Lower lobe of right lung (tissue), 2 donors: ENCODE results near the gene ETS1. TPM values are rescaled to one million over a fixed set of nuclear protein-coding genes. Genes with fewer than 3 reads are reported as not detected.

Experiments
- ATAC-seq, 2 donors: fragments of 200-7000 bp; cut with Tn5 transposase; one replicate each; pipeline ENCODE4 v1.9.1; 2020 to 2022; ENCODE audit warnings: mild to moderate bottlenecking in 2 of 2, moderate library complexity in 2 of 2
- DNase-seq: peaks from one replicate; pipeline ENCODE4 v3.0.0-alpha.2; 2020
- H3K27ac ChIP-seq: fragments of 200-600 bp; one replicate; pipeline ENCODE4 v1.8.0; 2022
- H3K27me3 ChIP-seq: fragments of 200-600 bp; one replicate; pipeline ENCODE4 v1.8.0; 2022; ENCODE audit warnings: low read depth
- H3K36me3 ChIP-seq: fragments of 200-600 bp; one replicate; pipeline ENCODE4 v1.8.0; 2022; ENCODE audit warnings: mild to moderate bottlenecking
- H3K4me1 ChIP-seq: fragments of 200-600 bp; one replicate; pipeline ENCODE4 v1.8.0; 2022
- H3K4me3 ChIP-seq: fragments of 200-600 bp; one replicate; pipeline ENCODE4 v1.8.0; 2022; ENCODE audit warnings: mild to moderate bottlenecking
- H3K9me3 ChIP-seq: fragments of 200-600 bp; one replicate; pipeline ENCODE4 v1.8.0; 2022
- intact Hi-C: fragments of 100-400 bp; cut with DNase I; formaldehyde crosslinking; loops from one replicate; pipeline ENCODE4 v1.11.0; 2022
- total RNA-seq: library from RNA; stranded (reverse); fragmentation: NEBNext Ultra II Directional; extraction: Animal tissue kit (Norgen Biotek cat#: 25700); gene quantifications from one replicate; pipeline ENCODE4 v1.2.1, GENCODE V29; 2021
- TF ChIP-seq, protein P1 (sequence below): fragments of 200-600 bp; IDR thresholded peaks from one replicate; pipeline ENCODE4 v1.8.0; 2022; ENCODE audit warnings: antibody characterized with exemption, mild to moderate bottlenecking
- donor health status: DM: no; HTN: yes; CAD: no; lungs with severe emphysema.

ETS1 gene
- total RNA-seq, 1 donor from 2014 or later: 123 TPM

- TF ChIP-seq, protein P1, sequence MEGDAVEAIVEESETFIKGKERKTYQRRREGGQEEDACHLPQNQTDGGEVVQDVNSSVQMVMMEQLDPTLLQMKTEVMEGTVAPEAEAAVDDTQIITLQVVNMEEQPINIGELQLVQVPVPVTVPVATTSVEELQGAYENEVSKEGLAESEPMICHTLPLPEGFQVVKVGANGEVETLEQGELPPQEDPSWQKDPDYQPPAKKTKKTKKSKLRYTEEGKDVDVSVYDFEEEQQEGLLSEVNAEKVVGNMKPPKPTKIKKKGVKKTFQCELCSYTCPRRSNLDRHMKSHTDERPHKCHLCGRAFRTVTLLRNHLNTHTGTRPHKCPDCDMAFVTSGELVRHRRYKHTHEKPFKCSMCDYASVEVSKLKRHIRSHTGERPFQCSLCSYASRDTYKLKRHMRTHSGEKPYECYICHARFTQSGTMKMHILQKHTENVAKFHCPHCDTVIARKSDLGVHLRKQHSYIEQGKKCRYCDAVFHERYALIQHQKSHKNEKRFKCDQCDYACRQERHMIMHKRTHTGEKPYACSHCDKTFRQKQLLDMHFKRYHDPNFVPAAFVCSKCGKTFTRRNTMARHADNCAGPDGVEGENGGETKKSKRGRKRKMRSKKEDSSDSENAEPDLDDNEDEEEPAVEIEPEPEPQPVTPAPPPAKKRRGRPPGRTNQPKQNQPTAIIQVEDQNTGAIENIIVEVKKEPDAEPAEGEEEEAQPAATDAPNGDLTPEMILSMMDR: no peak
- Histone ChIP-seq H3K4me1 (no peaks in the 10 kb centered on the region), H3K9me3 (no peaks in the 10 kb centered on the region), H3K36me3 (no peaks in the 10 kb centered on the region), H3K27ac (no peak overlapping the region), H3K4me3 (no peak overlapping the region), H3K27me3 (no peaks in the 10 kb centered on the region)
- intact Hi-C loops: no loop called here
- ATAC-seq (no peak), DNase-seq (no peak)
Observed at GRCh38 chr11:128596250-128596649, 8.9 kb upstream of the ETS1 start.

DNA sequence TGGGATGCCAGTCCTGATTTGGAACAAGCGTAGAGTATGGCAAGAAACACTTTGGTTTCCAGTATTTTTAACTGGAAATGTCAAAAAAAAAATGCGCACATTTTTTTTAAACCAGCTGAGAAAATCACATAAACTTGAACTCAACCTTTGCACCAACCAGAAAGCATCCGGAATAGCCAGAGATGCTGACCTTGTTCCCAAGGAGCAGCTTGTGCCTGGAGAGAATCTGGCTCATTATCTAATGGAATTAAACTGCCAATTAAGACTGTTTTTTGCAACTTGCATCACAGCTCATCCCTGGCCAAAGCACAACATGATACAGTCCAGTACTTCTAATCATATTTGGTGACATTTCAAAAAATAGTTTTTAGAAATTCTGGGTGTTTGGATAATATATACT, 8.4 kb upstream of the ETS1 start:
- intact Hi-C loops: no loop called here
- Histone ChIP-seq H3K4me3 (no peak overlapping the region), H3K36me3 (no peaks in the 10 kb centered on the region), H3K27ac (no peak overlapping the region), H3K9me3 (no peaks in the 10 kb centered on the region), H3K27me3 (no peaks in the 10 kb centered on the region), H3K4me1 (no peaks in the 10 kb centered on the region)
- DNase-seq: no peak
- TF ChIP-seq, protein P1: no peak
- ATAC-seq: no peak

GRCh38 chr11:128595221-128595620, 7.9 kb upstream of the ETS1 start:
- Histone ChIP-seq H3K27me3 (no peaks in the 10 kb centered on the region), H3K27ac (no peak overlapping the region), H3K4me3 (no peak overlapping the region), H3K36me3 (no peaks in the 10 kb centered on the region), H3K4me1 (no peaks in the 10 kb centered on the region), H3K9me3 (no peaks in the 10 kb centered on the region)
- intact Hi-C loops: no loop called here
- ATAC-seq (no peak), DNase-seq (no peak)
- TF ChIP-seq, protein P1: no peak

GRCh38 chr11:128594226-128594625, 6.9 kb upstream of the ETS1 start:
- ATAC-seq: no peak
- Histone ChIP-seq H3K4me3 (no peak overlapping the region), H3K36me3 (no peaks in the 10 kb centered on the region), H3K4me1 (no peaks in the 10 kb centered on the region), H3K9me3 (no peaks in the 10 kb centered on the region), H3K27ac (no peak overlapping the region), H3K27me3 (no peaks in the 10 kb centered on the region)
- intact Hi-C loops: no loop called here
- DNase-seq: no peak
- TF ChIP-seq, protein P1: no peak

GRCh38 chr11:128593281-128593680, 5.9 kb upstream of the ETS1 start:
- Histone ChIP-seq H3K4me1 (no peaks in the 10 kb centered on the region), H3K36me3 (no peaks in the 10 kb centered on the region), H3K9me3 (no peaks in the 10 kb centered on the region), H3K27me3 (no peaks in the 10 kb centered on the region), H3K27ac (no peak overlapping the region), H3K4me3 (no peak overlapping the region)
- TF ChIP-seq, protein P1: no peak
- ATAC-seq (no peak), DNase-seq (no peak)
- intact Hi-C loops: no loop called here

- TF ChIP-seq, protein P1: no peak
- H3K27ac ChIP-seq: no peak overlapping the region
- H3K9me3 ChIP-seq: no peaks in the 10 kb centered on the region
- intact Hi-C loops: no loop called here
- no peak overlapping the region for H3K4me3 ChIP-seq
- DNase-seq (no peak), ATAC-seq (no peak)
- no peaks in the 10 kb centered on the region for H3K27me3 ChIP-seq
- peaks cover 2% of the 10 kb centered on the region for H3K4me1 ChIP-seq
- H3K36me3 ChIP-seq: no peaks in the 10 kb centered on the region
Observed at GRCh38 chr11:128592454-128592853, 5.1 kb upstream of the ETS1 start.
